GM12878 (cell line): Measurements from ENCODE around the gene F7. TPM values are rescaled to one million over a fixed set of nuclear protein-coding genes. Genes with fewer than 3 reads are reported as not detected.

ENCODE experiments used
- ATAC-seq: fragments of 200-7000 bp; cut with Tn5 transposase; 3 replicates; pipeline ENCODE4 v1.9.1; 2020; ENCODE audit warnings: mild to moderate bottlenecking, moderate library complexity
- BruUV-seq: library from RNA; stranded (reverse); fragments of 400-500 nt; replicated peaks from 2 replicates; lab custom pipeline; 2021; lab: Mats Ljungman, UMichigan
- CTCF ChIA-PET: fragments of 300-600 bp; sonication (Branson Sonifier 250); formaldehyde crosslinking; extraction: SDS; loops from one replicate; lab custom pipeline; 2021; ENCODE audit warnings: inconsistent platforms; lab: Yijun Ruan, JAX
- POLR2A ChIA-PET: fragments of 350-600 bp; formaldehyde crosslinking; extraction: SDS; loops from one replicate; lab custom pipeline; 2021; ENCODE audit warnings: inconsistent platforms; lab: Charles Lee
- RAD21 ChIA-PET: fragments of 300-600 bp; sonication (Branson Sonifier 250); formaldehyde crosslinking; loops from one replicate; lab custom pipeline; 2023; ENCODE audit warnings: antibody characterized with exemption; ENCODE audit not compliant: unreplicated experiment; lab: Charles Lee
- SMC1A ChIA-PET: fragments of 300-600 bp; sonication (Branson Sonifier 250); formaldehyde crosslinking; loops from one replicate; lab custom pipeline; 2023; ENCODE audit not compliant: unreplicated experiment, uncharacterized antibody; lab: Charles Lee
- DNase-seq: peaks from one replicate; pipeline ENCODE4 v3.0.0-alpha.2; 2011; ENCODE audit warnings: low read depth, low spot score
- FAIRE-seq: peaks from 3 replicates; lab custom pipeline; 2011; peaks lifted over from hg19 to GRCh38; lab: Jason Lieb, UNC
- H2AFZ ChIP-seq: 2 replicates; pipeline ENCODE4 v1.6.0; 2011; ENCODE audit warnings: low read depth, low read length, control low read depth; ENCODE audit not compliant: control insufficient read depth
- H3K27ac ChIP-seq: 2 replicates; pipeline ENCODE4 v1.5.1; 2011; ENCODE audit warnings: control low read depth; ENCODE audit not compliant: control insufficient read depth, insufficient read depth
- H3K27me3 ChIP-seq, 2 experiments: replicated peaks in 1 of 2; 2 replicates each; pipeline versions ENCODE4 v1.6.0 to v1.6.1; 2011; ENCODE audit warnings: low read length in 1 of 2; ENCODE audit not compliant: control insufficient read depth in 2 of 2, insufficient read depth in 2 of 2
- H3K36me3 ChIP-seq, 2 experiments: 2 replicates each; pipeline ENCODE4 v1.5.1; 2011; ENCODE audit warnings: low read length in 1 of 2; ENCODE audit not compliant: control insufficient read depth in 2 of 2, insufficient read depth in 2 of 2
- H3K4me1 ChIP-seq: 2 replicates; pipeline ENCODE4 v1.6.1; 2011; ENCODE audit warnings: mild to moderate bottlenecking, low read length, moderate library complexity, mixed read lengths; ENCODE audit not compliant: control insufficient read depth, insufficient read depth
- H3K4me2 ChIP-seq: 2 replicates; pipeline ENCODE4 v1.6.0; 2011; ENCODE audit warnings: control low read depth; ENCODE audit not compliant: control insufficient read depth, insufficient read depth
- H3K4me3 ChIP-seq: fragments of 200-600 bp; sonication (generic); 2 replicates; pipeline ENCODE4 v1.5.1; 2016
- H3K79me2 ChIP-seq: 2 replicates; pipeline ENCODE4 v1.6.0; 2011; ENCODE audit warnings: low read length; ENCODE audit not compliant: control insufficient read depth, insufficient read depth
- H3K9ac ChIP-seq: 2 replicates; pipeline ENCODE4 v1.8.0; 2011; ENCODE audit warnings: low read length, control low read depth, mixed read lengths; ENCODE audit not compliant: control insufficient read depth, insufficient read depth
- H3K9me3 ChIP-seq: replicated peaks from 3 replicates; pipeline ENCODE4 v1.5.1; 2011; ENCODE audit warnings: mild to moderate bottlenecking, low read length; ENCODE audit not compliant: control insufficient read depth, insufficient read depth
- H4K20me1 ChIP-seq: 2 replicates; pipeline ENCODE4 v1.6.0; 2011; ENCODE audit not compliant: control insufficient read depth, insufficient read depth
- BCL3 ChIP-seq: IDR thresholded peaks from 2 replicates; pipeline ENCODE4 v1.6.1; 2011; ENCODE audit warnings: borderline replicate concordance, low read depth, mild to moderate bottlenecking, moderate library complexity, low read length; ENCODE audit not compliant: insufficient read depth, poor library complexity, severe bottlenecking
- CBX3 ChIP-seq: fragments of 200-600 bp; sonication (generic); IDR thresholded peaks from 2 replicates; pipeline ENCODE4 v1.6.1; 2016; ENCODE audit warnings: low read depth, borderline replicate concordance
- CEBPB ChIP-seq, 2 experiments: fragments of 150-350 bp in 1 of 2; IDR thresholded peaks; 2 replicates each; pipeline ENCODE4 v1.6.1; 2012 to 2014; ENCODE audit warnings: low read depth in 2 of 2, low read length in 2 of 2, borderline replicate concordance in 1 of 2, inconsistent platforms in 1 of 2
- CEBPZ ChIP-seq: fragments of 150-350 bp; IDR thresholded peaks from 2 replicates; pipeline ENCODE4 v1.6.1; 2016; ENCODE audit warnings: low read depth, low read length
- CTCF ChIP-seq, 3 experiments: IDR thresholded peaks in 2 of 3; conservative IDR thresholded peaks in 1 of 3; 2 replicates each; pipeline ENCODE4 v1.5.1; 2011; ENCODE audit warnings: low read depth in 3 of 3, low read length in 3 of 3, mild to moderate bottlenecking in 3 of 3, control low read depth in 2 of 3, moderate library complexity in 2 of 3, inconsistent platforms in 1 of 3, mixed read lengths in 1 of 3; ENCODE audit not compliant: control insufficient read depth in 2 of 3, insufficient read depth in 1 of 3; ENCODE audit errors: extremely low read depth in 1 of 3
- GABPA ChIP-seq: IDR thresholded peaks from 2 replicates; pipeline ENCODE4 v1.6.1; 2014; ENCODE audit warnings: antibody characterized with exemption, low read depth, mild to moderate bottlenecking, inconsistent platforms
- GATAD2B ChIP-seq: fragments of 450-650 bp; conservative IDR thresholded peaks from 2 replicates; pipeline ENCODE4 v1.6.1; 2017; ENCODE audit warnings: low read depth, mild to moderate bottlenecking, moderate library complexity
- JUND ChIP-seq: IDR thresholded peaks from 2 replicates; pipeline ENCODE4 v1.6.1; 2012; ENCODE audit warnings: low read depth, mild to moderate bottlenecking, low read length, improper control_type of control experiment, moderate library complexity
- MYC ChIP-seq: IDR thresholded peaks from 2 replicates; pipeline ENCODE4 v1.6.1; 2011; ENCODE audit warnings: mild to moderate bottlenecking, low read length, moderate library complexity, inconsistent platforms; ENCODE audit not compliant: insufficient read depth, insufficient replicate concordance, insufficient read length, severe bottlenecking
- NFIC ChIP-seq: IDR thresholded peaks from 2 replicates; pipeline ENCODE4 v1.6.1; 2012; ENCODE audit warnings: low read depth, mild to moderate bottlenecking, inconsistent platforms, low read length, moderate library complexity
- SIN3A ChIP-seq: IDR thresholded peaks from 2 replicates; pipeline ENCODE4 v1.6.1; 2012; ENCODE audit warnings: low read depth, low read length, improper control_type of control experiment
- STAT1 ChIP-seq: fragments of 450-650 bp; conservative IDR thresholded peaks from 2 replicates; pipeline ENCODE4 v1.6.1; 2014; ENCODE audit warnings: antibody characterized with exemption, mild to moderate bottlenecking
- USF2 ChIP-seq: IDR thresholded peaks from 2 replicates; pipeline ENCODE4 v1.6.1; 2011; ENCODE audit warnings: low read depth, low read length, improper control_type of control experiment, borderline replicate concordance
- YY1 ChIP-seq: IDR thresholded peaks from 2 replicates; pipeline ENCODE4 v1.6.1; 2011; ENCODE audit warnings: low read depth, mild to moderate bottlenecking, low read length
- WGBS: methylation state at CpG from one replicate; pipeline ENCODE4 v1.1.6; 2016; ENCODE audit warnings: low lambda C conversion rate; ENCODE audit not compliant: insufficient replicate concordance, insufficient coverage; ENCODE audit errors: missing lambda C conversion rate; 5-methylcytosine and 5-hydroxymethylcytosine counted together
- in situ Hi-C: fragments of 300-500 bp; cut with MboI; formaldehyde crosslinking; loops from 9 replicates; pipeline ENCODE4 v1.14.3; 2018; ENCODE audit warnings: mixed read lengths
- intact Hi-C: fragments of 100-400 bp; cut with micrococcal nuclease; formaldehyde crosslinking; loops from one replicate; pipeline ENCODE4 v1.14.2; 2022; ENCODE audit not compliant: unreplicated experiment
- polyA plus RNA-seq, 11 experiments: library from polyadenylated mRNA; depleted of rRNA in 4 of 11; unstranded in 6 of 11; stranded (reverse) in 5 of 11; fragments of >200 nt; fragmentation: Nextera tagmentation in 4 of 11; fragmentation: Illumina TruSeq in 1 of 11; extraction: Ambion mirVana in 4 of 11; extraction: Trizol in 1 of 11; gene quantifications; 1 replicate in 1 of 11; 2 replicates in 10 of 11; pipeline versions ENCODE4 v1.2.1 to v1.2.3, GENCODE V29; 2011 to 2016; ENCODE audit warnings: inconsistent platforms in 2 of 11, missing spikeins in 2 of 11, low read depth in 1 of 11
- total RNA-seq, 4 experiments: library from RNA; depleted of rRNA in 3 of 4; stranded (reverse); fragments of >200 nt in 3 of 4; fragmentation: Illumina TruSeq in 1 of 4; extraction: Trizol in 1 of 4; gene quantifications; 2 replicates each; pipeline versions ENCODE4 v1.2.1 to v1.2.3, GENCODE V29; 2013 to 2021

F7 gene
- total and polyA plus RNA-seq, 10 of the 15 experiments (the other 5 are each of a cell fraction or from before 2014, with no cell fraction given), result not detected

- ATAC-seq, result no peak
- RAD21 ChIA-PET, result no interaction called here
- Histone ChIP-seq H3K27me3 (no peaks in the 10 kb centered on the region), H3K9ac (no peak overlapping the region), H4K20me1 (no peaks in the 10 kb centered on the region), H3K27ac (no peak overlapping the region), H3K79me2 (no peaks in the 10 kb centered on the region), H3K36me3 (no peaks in the 10 kb centered on the region), H3K4me1 (no peaks in the 10 kb centered on the region), H3K4me3 (no peak overlapping the region), H3K9me3 (no peaks in the 10 kb centered on the region), H3K4me2 (no peak overlapping the region), H2AFZ (no peak overlapping the region)
- CTCF ChIA-PET, result no interaction called here
- intact Hi-C loops, result no loop called here
- in situ Hi-C loops, result no loop called here
- no TSS peak for BruUV-seq
- SMC1A ChIA-PET, result no interaction called here
- DNase-seq, result no peak
- POLR2A ChIA-PET, result no interaction called here
- WGBS, result 82% methylated on average over 41 of the region's 41 CpGs
- FAIRE-seq, result no peak
- TF ChIP-seq CTCF (IDR thresholded peaks at IDR 0.05 in 2 of 3, conservative IDR thresholded peaks at IDR 0.05 in 1 of 3; ENCODE audit: control insufficient read depth in 2 of 3, extremely low read depth in 1 of 3, insufficient read depth in 1 of 3, low read depth in 3 of 3, low read length in 3 of 3), result no peak
- no peak for TF ChIP-seq JUND
- TF ChIP-seq CEBPZ, result no peak
- no peak for TF ChIP-seq GABPA
- no peak for TF ChIP-seq STAT1
- no peak for TF ChIP-seq USF2
- TF ChIP-seq SIN3A, result no peak
- TF ChIP-seq CEBPB (IDR thresholded peaks at IDR 0.05; ENCODE audit: borderline replicate concordance in 1 of 2, low read depth in 2 of 2, low read length in 2 of 2), result no peak
- no peak for TF ChIP-seq GATAD2B
- no peak for TF ChIP-seq YY1
- no peak for TF ChIP-seq CBX3
- no peak for TF ChIP-seq BCL3
- no peak for TF ChIP-seq NFIC
- no peak for TF ChIP-seq MYC
Observed at GRCh38 chr13:113069861-113070805, 35.5 kb upstream of the F7 start.
